HCT116 (cell line): ENCODE results near the gene NFKBIA. TPM values are rescaled to one million over a fixed set of nuclear protein-coding genes. Genes with fewer than 3 reads are reported as not detected.

Experiments used
- ATAC-seq: fragments of 200-7000 bp; cut with Tn5 transposase; 2 replicates; pipeline ENCODE4 v1.9.1; 2020; ENCODE audit warnings: mild to moderate bottlenecking, moderate library complexity
- BruUV-seq: library from RNA; stranded (reverse); fragments of 400-500 nt; replicated peaks from 2 replicates; lab custom pipeline; 2021; lab: Mats Ljungman, UMichigan
- CTCF ChIA-PET: fragments of 300-600 bp; sonication (Branson Sonifier 250); formaldehyde crosslinking; loops from one replicate; lab custom pipeline; 2021; ENCODE audit warnings: antibody characterized with exemption; lab: Charles Lee
- POLR2A ChIA-PET: fragments of 300-600, 350-600 bp; sonication (Branson Sonifier 250); formaldehyde crosslinking; loops from one replicate; lab custom pipeline; 2021; ENCODE audit warnings: antibody characterized with exemption; lab: Charles Lee
- RAD21 ChIA-PET, 2 experiments: fragments of 300-600 bp; sonication (Branson Sonifier 250); formaldehyde crosslinking; loops; one replicate each; lab custom pipeline; 2023; ENCODE audit warnings: low total read pairs in 2 of 2; ENCODE audit not compliant: uncharacterized antibody in 2 of 2, unreplicated experiment in 2 of 2, low non-redundant PET in 1 of 2; lab: Charles Lee
- DNase-seq: peaks from one replicate; pipeline ENCODE4 v3.0.0-alpha.2; 2010; ENCODE audit warnings: low read depth, low spot score
- H2AFZ ChIP-seq: fragments of 200-600 bp; shearing (Covaris generic), sonication (generic); 2 replicates; pipeline ENCODE4 v1.6.1; 2017; ENCODE audit warnings: low read depth, mixed run types, mixed read lengths, antibody characterized with exemption, low read length; ENCODE audit not compliant: poor library complexity, severe bottlenecking
- H3K27ac ChIP-seq: 2 replicates; pipeline ENCODE4 v1.5.1; 2012; ENCODE audit warnings: low read depth, low read length
- H3K27me3 ChIP-seq: fragments of 200-600 bp; sonication (generic); 2 replicates; pipeline ENCODE4 v1.6.1; 2016; ENCODE audit warnings: mixed run types, low read length, mixed read lengths; ENCODE audit not compliant: insufficient read depth
- H3K36me3 ChIP-seq, 2 experiments: fragments of 200-500 bp in 1 of 2; fragments of 200-600 bp in 1 of 2; sonication (Bioruptor generic) in 1 of 2; sonication (generic) in 1 of 2; 2 replicates each; pipeline versions ENCODE4 v1.5.1 to v1.6.1; 2014 to 2016; ENCODE audit warnings: low read length in 2 of 2, inconsistent platforms in 1 of 2, mixed read lengths in 1 of 2, mixed run types in 1 of 2; ENCODE audit not compliant: insufficient read depth in 2 of 2, control insufficient read depth in 1 of 2
- H3K4me1 ChIP-seq, 2 experiments: fragments of 200-600 bp in 1 of 2; sonication (generic) in 1 of 2; 2 replicates each; pipeline versions ENCODE4 v1.5.1 to v1.6.1; 2012 to 2017; ENCODE audit warnings: low read length in 2 of 2, inconsistent platforms in 1 of 2, mild to moderate bottlenecking in 1 of 2, mixed read lengths in 1 of 2, mixed run types in 1 of 2, moderate library complexity in 1 of 2; ENCODE audit not compliant: insufficient read depth in 2 of 2, control insufficient read depth in 1 of 2
- H3K4me2 ChIP-seq: fragments of 200-600 bp; sonication (generic); 2 replicates; pipeline ENCODE4 v1.6.1; 2017; ENCODE audit warnings: mixed run types, low read length, mixed read lengths
- H3K4me3 ChIP-seq, 2 experiments: fragments of 200-600 bp in 1 of 2; sonication (generic) in 1 of 2; replicated peaks in 1 of 2; 2 replicates each; pipeline ENCODE4 v1.5.1; 2011 to 2016; ENCODE audit warnings: low read length in 2 of 2, control low read depth in 1 of 2, low read depth in 1 of 2, mild to moderate bottlenecking in 1 of 2, mixed read lengths in 1 of 2, mixed run types in 1 of 2
- H3K79me2 ChIP-seq: fragments of 200-600 bp; sonication (generic); 2 replicates; pipeline ENCODE4 v1.6.1; 2017; ENCODE audit warnings: mild to moderate bottlenecking, mixed run types, low read length, moderate library complexity, mixed read lengths; ENCODE audit not compliant: insufficient read depth
- H3K9ac ChIP-seq: fragments of 200-600 bp; sonication (generic); 2 replicates; pipeline ENCODE4 v1.6.1; 2016; ENCODE audit warnings: low read length, mixed read lengths
- H3K9me2 ChIP-seq: fragments of 200-600 bp; sonication (generic), shearing (Covaris generic); 2 replicates; pipeline ENCODE4 v1.6.1; 2017; ENCODE audit warnings: mixed run types, mild to moderate bottlenecking, moderate library complexity; ENCODE audit not compliant: insufficient read depth
- H3K9me3 ChIP-seq, 2 experiments: fragments of 200-500 bp in 1 of 2; fragments of 200-600 bp in 1 of 2; sonication (Bioruptor generic) in 1 of 2; sonication (generic) in 1 of 2; 2 replicates each; pipeline ENCODE4 v1.6.1; 2014 to 2017; ENCODE audit warnings: low read length in 2 of 2, mixed read lengths in 2 of 2, inconsistent platforms in 1 of 2, low read depth in 1 of 2, mild to moderate bottlenecking in 1 of 2, mixed run types in 1 of 2, moderate library complexity in 1 of 2; ENCODE audit not compliant: control insufficient read depth in 1 of 2, insufficient read depth in 1 of 2
- H4K20me1 ChIP-seq: fragments of 200-600 bp; sonication (generic), shearing (Covaris generic); 2 replicates; pipeline ENCODE4 v1.6.1; 2017; ENCODE audit warnings: mixed run types, mild to moderate bottlenecking, moderate library complexity; ENCODE audit not compliant: insufficient read depth
- ATF3 ChIP-seq: IDR thresholded peaks from 2 replicates; pipeline ENCODE4 v1.6.1; 2012
- CBX3 ChIP-seq: IDR thresholded peaks from 2 replicates; pipeline ENCODE4 v1.6.1; 2012; ENCODE audit warnings: low read depth
- CEBPB ChIP-seq: IDR thresholded peaks from 2 replicates; pipeline ENCODE4 v1.6.1; 2012; ENCODE audit warnings: low read depth
- EGR1 ChIP-seq: IDR thresholded peaks from 2 replicates; pipeline ENCODE4 v1.6.1; 2012; ENCODE audit warnings: low read depth
- ELF1 ChIP-seq: IDR thresholded peaks from 2 replicates; pipeline ENCODE4 v1.6.1; 2012; ENCODE audit warnings: low read depth, borderline replicate concordance
- EZH2 ChIP-seq: fragments of 200-600 bp; sonication (generic); IDR thresholded peaks from 2 replicates; pipeline ENCODE4 v1.6.1; 2017; ENCODE audit warnings: antibody characterized with exemption, mixed run types
- EZH2phosphoT487 ChIP-seq: fragments of 200-600 bp; IDR thresholded peaks from 2 replicates; pipeline ENCODE4 v1.6.1; 2018; ENCODE audit warnings: antibody characterized with exemption, borderline replicate concordance
- FOSL1 ChIP-seq: IDR thresholded peaks from 2 replicates; pipeline ENCODE4 v1.6.1; 2012; ENCODE audit warnings: low read depth
- JUND ChIP-seq: IDR thresholded peaks from 2 replicates; pipeline ENCODE4 v1.6.1; 2012
- MAX ChIP-seq: IDR thresholded peaks from 2 replicates; pipeline ENCODE4 v1.6.1; 2012
- POLR2A ChIP-seq: IDR thresholded peaks from 2 replicates; pipeline ENCODE4 v1.7.0; 2011; ENCODE audit warnings: borderline replicate concordance; ENCODE audit not compliant: insufficient read depth, insufficient read length; ENCODE audit errors: extremely low read depth
- POLR2AphosphoS5 ChIP-seq: IDR thresholded peaks from 2 replicates; pipeline ENCODE4 v1.6.1; 2011; ENCODE audit warnings: mild to moderate bottlenecking, low read depth, low read length, moderate library complexity
- RAD21 ChIP-seq: IDR thresholded peaks from 2 replicates; pipeline ENCODE4 v1.6.1; 2012; ENCODE audit warnings: low read depth, mild to moderate bottlenecking
- SIN3A ChIP-seq: IDR thresholded peaks from 2 replicates; pipeline ENCODE4 v1.6.1; 2012; ENCODE audit warnings: low read depth
- SP1 ChIP-seq: IDR thresholded peaks from 2 replicates; pipeline ENCODE4 v1.6.1; 2012; ENCODE audit warnings: low read depth
- SRF ChIP-seq: IDR thresholded peaks from 2 replicates; pipeline ENCODE4 v1.6.1; 2012; ENCODE audit warnings: low read depth
- TCF7L2 ChIP-seq: IDR thresholded peaks from 2 replicates; pipeline ENCODE4 v1.7.0; 2011; ENCODE audit warnings: borderline replicate concordance, inconsistent platforms; ENCODE audit not compliant: insufficient read depth, insufficient read length; ENCODE audit errors: extremely low read depth
- YY1 ChIP-seq: IDR thresholded peaks from 2 replicates; pipeline ENCODE4 v1.6.1; 2011; ENCODE audit warnings: low read length, low read depth, moderate library complexity, mild to moderate bottlenecking; ENCODE audit not compliant: insufficient replicate concordance; ENCODE audit errors: extremely low read depth
- ZBTB33 ChIP-seq: IDR thresholded peaks from 2 replicates; pipeline ENCODE4 v1.6.1; 2011; ENCODE audit warnings: mild to moderate bottlenecking, low read length, moderate library complexity; ENCODE audit not compliant: insufficient replicate concordance; ENCODE audit errors: extremely low read depth
- ZFX ChIP-seq: fragments of 450-650 bp; IDR thresholded peaks from 2 replicates; pipeline ENCODE4 v1.6.1; 2017
- ZNF274 ChIP-seq: fragments of 200-500 bp; sonication (Bioruptor generic); IDR thresholded peaks from 2 replicates; pipeline ENCODE4 v1.6.1; 2014; ENCODE audit warnings: mild to moderate bottlenecking, low read depth, low read length, inconsistent platforms
- intact Hi-C: fragments of 100-400 bp; cut with micrococcal nuclease; formaldehyde crosslinking; loops from 2 replicates; pipeline ENCODE4 v1.10.0; 2022
- total RNA-seq: library from RNA; stranded (reverse); gene quantifications from one replicate; pipeline ENCODE4 v1.2.1, GENCODE V29; 2021; ENCODE audit not compliant: unreplicated experiment

NFKBIA gene
- total RNA-seq, 1 experiment from 2014 or later = 42.6 TPM

GRCh38 chr14:35389315-35389667, 15.3 kb downstream of the NFKBIA start:
- Histone ChIP-seq H3K27me3 (no peaks in the 10 kb centered on the region), H3K27ac (no peak overlapping the region), H3K9me3 (no peaks in the 10 kb centered on the region), H2AFZ (no peak overlapping the region), H3K4me2 (no peak overlapping the region), H3K9me2 (no peaks in the 10 kb centered on the region), H4K20me1 (no peaks in the 10 kb centered on the region), H3K4me3 (no peak overlapping the region), H3K79me2 (no peaks in the 10 kb centered on the region), H3K36me3 (no peaks in the 10 kb centered on the region), H3K9ac (no peak overlapping the region), H3K4me1 (peaks cover 16 to 30% of the 10 kb centered on the region in 2 experiments)
- BruUV-seq = no TSS peak
- ChIA-PET POLR2A (no interaction called here), CTCF (no interaction called here), RAD21 (no interaction called here)
- ATAC-seq = no peak
- TF ChIP-seq RAD21 (no peak), EGR1 (no peak), EZH2 (no peak)
- intact Hi-C loops = no loop called here
- no peak for DNase-seq

GRCh38 chr14:35388656-35389314, 15.8 kb downstream of the NFKBIA start:
- Histone ChIP-seq H3K9me2 (no peaks in the 10 kb centered on the region), H4K20me1 (no peaks in the 10 kb centered on the region), H3K4me2 (no peak overlapping the region), H3K36me3 (no peaks in the 10 kb centered on the region), H3K79me2 (no peaks in the 10 kb centered on the region), H3K9ac (no peak overlapping the region), H3K4me1 (peaks cover 16 to 30% of the 10 kb centered on the region in 2 experiments), H3K27me3 (no peaks in the 10 kb centered on the region), H3K4me3 (no peak overlapping the region), H3K9me3 (no peaks in the 10 kb centered on the region), H3K27ac (no peak overlapping the region), H2AFZ (no peak overlapping the region)
- intact Hi-C loops = no loop called here
- CTCF ChIA-PET = no interaction called here
- RAD21 ChIA-PET = no interaction called here
- no TSS peak for BruUV-seq
- no peak for DNase-seq
- POLR2A ChIA-PET = no interaction called here
- ATAC-seq = no peak
- TF ChIP-seq POLR2A = no peak
- TF ChIP-seq ELF1 = no peak
- no peak for TF ChIP-seq ZNF274
- TF ChIP-seq POLR2AphosphoS5 = no peak
- no peak for TF ChIP-seq FOSL1
- no peak for TF ChIP-seq JUND
- TF ChIP-seq CBX3 = no peak
- no peak for TF ChIP-seq SRF
- no peak for TF ChIP-seq EZH2phosphoT487
- no peak for TF ChIP-seq TCF7L2
- no peak for TF ChIP-seq EGR1
- TF ChIP-seq YY1 = no peak
- no peak for TF ChIP-seq ATF3
- no peak for TF ChIP-seq SIN3A
- no peak for TF ChIP-seq MAX
- no peak for TF ChIP-seq CEBPB
- TF ChIP-seq EZH2 = no peak
- TF ChIP-seq ZBTB33 = no peak
- no peak for TF ChIP-seq SP1
- no peak for TF ChIP-seq ZFX
